Nephron progenitor cell (in vitro differentiated cells): ENCODE results near the gene ABCA3.

ENCODE experiments used
- DNase-seq: peaks from one replicate; pipeline ENCODE4 v3.0.0; 2021
- H3K27ac Mint-ChIP-seq: 2 replicates; pipeline ENCODE4 v1.8.0; 2021; ENCODE audit warnings: mild to moderate bottlenecking, moderate library complexity, mixed read lengths
- H3K27me3 Mint-ChIP-seq: 2 replicates; pipeline ENCODE4 v1.8.0; 2021; ENCODE audit warnings: mild to moderate bottlenecking, low read depth, mixed read lengths; ENCODE audit not compliant: poor library complexity
- H3K36me3 Mint-ChIP-seq: 2 replicates; pipeline ENCODE4 v1.8.0; 2021; ENCODE audit warnings: low read depth, mixed read lengths
- H3K4me1 Mint-ChIP-seq: 2 replicates; pipeline ENCODE4 v1.8.0; 2021; ENCODE audit warnings: mixed read lengths
- H3K4me3 Mint-ChIP-seq: 2 replicates; pipeline ENCODE4 v1.8.0; 2021; ENCODE audit warnings: mild to moderate bottlenecking, moderate library complexity, mixed read lengths
- H3K9me3 Mint-ChIP-seq: 2 replicates; pipeline ENCODE4 v1.8.0; 2021; ENCODE audit warnings: mild to moderate bottlenecking, moderate library complexity, mixed read lengths
- CTCF ChIP-seq: fragments of 200-600 bp; sonication (generic); IDR thresholded peaks from 2 replicates; pipeline ENCODE4 v1.5.0; 2021; ENCODE audit warnings: antibody characterized with exemption

The ABCA3 gene

GRCh38 chr16:2341456-2342447 is 1.2 kb upstream of the ABCA3 start:
- no peak overlapping the region for H3K27ac Mint-ChIP-seq
- no peak for TF ChIP-seq CTCF
- H3K4me3 Mint-ChIP-seq, result no peak overlapping the region
- H3K9me3 Mint-ChIP-seq, result peaks cover 7% of the 10 kb centered on the region
- H3K36me3 Mint-ChIP-seq, result no peaks in the 10 kb centered on the region
- peaks cover 6% of the 10 kb centered on the region for H3K4me1 Mint-ChIP-seq
- peaks cover 84% of the 10 kb centered on the region for H3K27me3 Mint-ChIP-seq
- peak; percentile 29 for DNase-seq

GRCh38 chr16:2339521-2340484 is 725 bp downstream of the ABCA3 start:
- Mint-ChIP-seq H3K27me3 (peaks cover 91% of the 10 kb centered on the region), H3K27ac (no peak overlapping the region)
- DNase-seq, result peak; percentile 61

GRCh38 chr16:2337431-2338296 is 2.9 kb downstream of the ABCA3 start:
- TF ChIP-seq CTCF, result no peak
- peaks cover 84% of the 10 kb centered on the region for H3K27me3 Mint-ChIP-seq
- H3K27ac Mint-ChIP-seq, result no peak overlapping the region
- no peak overlapping the region for H3K4me3 Mint-ChIP-seq
- no peaks in the 10 kb centered on the region for H3K36me3 Mint-ChIP-seq
- H3K9me3 Mint-ChIP-seq, result peaks cover 6% of the 10 kb centered on the region
- peaks cover 6% of the 10 kb centered on the region for H3K4me1 Mint-ChIP-seq
- DNase-seq, result no peak

More at GRCh38 chr16:2339521-2340484, 725 bp downstream of the ABCA3 start:
- no peaks in the 10 kb centered on the region for H3K36me3 Mint-ChIP-seq
- H3K9me3 Mint-ChIP-seq, result peaks cover 7% of the 10 kb centered on the region
- H3K4me3 Mint-ChIP-seq, result peak overlapping the region; percentile 80
- H3K4me1 Mint-ChIP-seq, result peaks cover 6% of the 10 kb centered on the region
- no peak for TF ChIP-seq CTCF

GRCh38 chr16:2335286-2335895 is 5.1 kb downstream of the ABCA3 start:
- TF ChIP-seq CTCF, result no peak
- Mint-ChIP-seq H3K36me3 (no peaks in the 10 kb centered on the region), H3K4me3 (no peak overlapping the region)

More at GRCh38 chr16:2335286-2335895, 5.1 kb downstream of the ABCA3 start:
- Mint-ChIP-seq H3K9me3 (no peaks in the 10 kb centered on the region), H3K27me3 (peaks cover 89% of the 10 kb centered on the region), H3K4me1 (peaks cover 6% of the 10 kb centered on the region), H3K27ac (no peak overlapping the region)
- no peak for DNase-seq
